Esophagus muscularis mucosa (tissue), 4 donors: ENCODE data around the gene TRIM5. TPM values are rescaled to one million over a fixed set of nuclear protein-coding genes. Genes with fewer than 3 reads are reported as not detected.

ENCODE experiments used
- DNase-seq: peaks from one replicate; pipeline ENCODE4 v3.0.0-alpha.2; 2017; ENCODE audit errors: extremely low spot score
- H3K27ac ChIP-seq, 4 donors: fragments of 200-600 bp; sonication (generic); replicated peaks in 1 of 4; 1 replicate in 3 of 4; 2 replicates in 1 of 4; pipeline ENCODE4 v1.5.1; 2016 to 2019; ENCODE audit warnings: mild to moderate bottlenecking in 1 of 4
- H3K27me3 ChIP-seq, 4 donors: fragments of 200-600 bp; sonication (generic); one replicate each; pipeline versions ENCODE4 v1.5.1 to v1.6.0; 2016 to 2019
- H3K36me3 ChIP-seq, 4 donors: fragments of 200-600 bp; sonication (generic); one replicate each; pipeline ENCODE4 v1.5.1; 2016 to 2019
- H3K4me1 ChIP-seq, 4 donors: fragments of 200-600 bp; sonication (generic); one replicate each; pipeline ENCODE4 v1.5.1; 2016 to 2019
- H3K4me3 ChIP-seq, 4 donors: fragments of 200-600 bp; sonication (generic); 1 replicate in 2 of 4; 2 replicates in 2 of 4; pipeline ENCODE4 v1.5.1; 2016 to 2019; ENCODE audit warnings: mild to moderate bottlenecking in 4 of 4, moderate library complexity in 1 of 4
- H3K9me3 ChIP-seq, 4 donors: fragments of 200-600 bp; sonication (generic); 1 replicate in 3 of 4; 2 replicates in 1 of 4; pipeline ENCODE4 v1.5.1; 2016 to 2019
- EP300 ChIP-seq: sonication (generic); formaldehyde crosslinking; IDR thresholded peaks from one replicate; pipeline ENCODE4 v1.6.1; 2017; ENCODE audit warnings: antibody characterized with exemption
- POLR2A ChIP-seq: fragments of 450-650 bp; IDR thresholded peaks from one replicate; pipeline ENCODE4 v1.6.1; 2017; ENCODE audit warnings: antibody characterized with exemption, moderate library complexity, mild to moderate bottlenecking, low read depth
- POLR2AphosphoS5 ChIP-seq, 2 donors: sonication (generic); formaldehyde crosslinking; IDR thresholded peaks; one replicate each; pipeline ENCODE4 v1.6.1; 2017; ENCODE audit warnings: antibody characterized with exemption in 2 of 2
- WGBS: methylation state at CpG from one replicate; pipeline ENCODE4 v1.1.5; 2018; 5-methylcytosine and 5-hydroxymethylcytosine counted together
- intact Hi-C: fragments of 100-400 bp; cut with DNase I; formaldehyde crosslinking; loops from one replicate; pipeline ENCODE4 v1.15.1; 2023
- total RNA-seq, 4 donors: library from RNA; depleted of rRNA; stranded (reverse); fragments of >200 nt; gene quantifications; one replicate each; pipeline versions ENCODE4 v1.1.0 to v1.2.1, GENCODE V29; 2016
- TF ChIP-seq, protein P1 (sequence below), 3 experiments: fragments of 200-600 bp in 2 of 3; fragments of 450-650 bp in 1 of 3; sonication (generic) in 2 of 3; IDR thresholded peaks; one replicate each; pipeline ENCODE4 v1.5.1; 2017 to 2019; ENCODE audit warnings: antibody characterized with exemption in 3 of 3, mild to moderate bottlenecking in 2 of 3, moderate library complexity in 1 of 3

Gene TRIM5
- total RNA-seq, 4 donors from 2014 or later, result 15.9 to 21.5 (median 16.6) TPM

DNA sequence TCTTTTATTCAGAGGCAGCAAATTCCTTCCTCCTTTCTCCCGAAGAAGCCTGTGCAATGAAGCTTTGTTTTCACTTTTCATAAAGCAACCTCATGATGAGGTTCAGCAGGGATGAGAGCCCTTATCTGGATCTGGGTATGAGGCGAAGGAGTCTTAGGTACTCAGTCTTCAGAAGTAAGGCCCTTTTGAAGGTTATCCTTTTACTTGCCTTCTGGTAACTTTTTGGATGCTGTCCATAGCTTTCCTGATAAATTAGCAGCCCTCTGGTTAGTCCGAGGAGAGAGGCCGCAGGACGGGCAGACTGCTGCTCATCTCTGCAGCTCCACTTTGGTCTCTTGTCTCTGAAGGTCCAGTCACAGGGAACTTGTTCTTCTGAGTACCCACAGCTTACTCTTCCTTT, 5.9 kb upstream of the TRIM5 start:
- peak; percentile 83 for DNase-seq
- no peak for TF ChIP-seq EP300
- TF ChIP-seq, protein P1, sequence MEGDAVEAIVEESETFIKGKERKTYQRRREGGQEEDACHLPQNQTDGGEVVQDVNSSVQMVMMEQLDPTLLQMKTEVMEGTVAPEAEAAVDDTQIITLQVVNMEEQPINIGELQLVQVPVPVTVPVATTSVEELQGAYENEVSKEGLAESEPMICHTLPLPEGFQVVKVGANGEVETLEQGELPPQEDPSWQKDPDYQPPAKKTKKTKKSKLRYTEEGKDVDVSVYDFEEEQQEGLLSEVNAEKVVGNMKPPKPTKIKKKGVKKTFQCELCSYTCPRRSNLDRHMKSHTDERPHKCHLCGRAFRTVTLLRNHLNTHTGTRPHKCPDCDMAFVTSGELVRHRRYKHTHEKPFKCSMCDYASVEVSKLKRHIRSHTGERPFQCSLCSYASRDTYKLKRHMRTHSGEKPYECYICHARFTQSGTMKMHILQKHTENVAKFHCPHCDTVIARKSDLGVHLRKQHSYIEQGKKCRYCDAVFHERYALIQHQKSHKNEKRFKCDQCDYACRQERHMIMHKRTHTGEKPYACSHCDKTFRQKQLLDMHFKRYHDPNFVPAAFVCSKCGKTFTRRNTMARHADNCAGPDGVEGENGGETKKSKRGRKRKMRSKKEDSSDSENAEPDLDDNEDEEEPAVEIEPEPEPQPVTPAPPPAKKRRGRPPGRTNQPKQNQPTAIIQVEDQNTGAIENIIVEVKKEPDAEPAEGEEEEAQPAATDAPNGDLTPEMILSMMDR (IDR thresholded peaks at IDR 0.05), result no peak
- no peak for TF ChIP-seq POLR2A
- TF ChIP-seq POLR2AphosphoS5 (IDR thresholded peaks at IDR 0.05), result peak in 1 of 2 donors; percentile 41
- intact Hi-C loops, result loop anchor here (5.0 kb wide), 1 partner anchor 88 kb away; no protein-coding TSS in a partner anchor
- no peaks in the 10 kb centered on the region for H3K9me3 ChIP-seq
- H3K27me3 ChIP-seq, result no peaks in the 10 kb centered on the region
- H3K27ac ChIP-seq, result peak overlapping the region; percentile 81 to 89 (median 85)
- no peaks in the 10 kb centered on the region for H3K36me3 ChIP-seq
- H3K4me3 ChIP-seq, result peak overlapping the region; percentile 47 to 61 (median 56)
- 19% methylated on average over 5 of the region's 5 CpGs for WGBS
- H3K4me1 ChIP-seq, result peaks cover 0 to 55% (median 42%) of the 10 kb centered on the region in 4 donors

DNA sequence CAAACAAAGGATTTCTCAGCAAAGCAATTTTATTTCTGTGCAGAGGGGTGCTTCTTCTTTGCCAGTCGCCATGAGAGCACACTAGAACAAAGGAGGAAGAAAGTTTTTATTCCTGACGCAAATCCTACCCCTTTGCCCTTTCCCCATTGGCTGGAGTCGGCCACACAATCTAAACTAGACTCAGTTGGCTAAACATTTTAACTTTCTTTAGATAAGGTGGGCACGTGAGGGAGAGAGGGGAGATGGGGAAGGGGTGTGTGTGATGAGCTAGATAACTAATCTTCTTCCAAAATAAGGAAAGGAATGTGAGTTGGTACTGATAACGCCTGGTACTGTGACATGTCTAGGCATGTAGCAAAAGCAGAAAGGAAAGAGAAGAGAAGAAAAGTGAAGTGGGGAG, 5.3 kb upstream of the TRIM5 start:
- no peaks in the 10 kb centered on the region for H3K9me3 ChIP-seq
- H3K4me1 ChIP-seq, result peaks cover 3 to 59% (median 44%) of the 10 kb centered on the region in 4 donors
- DNase-seq, result peak; percentile 26
- intact Hi-C loops, result loop anchor here (5.0 kb wide), 1 partner anchor 88 kb away; no protein-coding TSS in a partner anchor
- peak overlapping the region; percentile 81 to 89 (median 85) for H3K27ac ChIP-seq
- no peaks in the 10 kb centered on the region for H3K36me3 ChIP-seq
- 8% methylated on average over 5 of the region's 5 CpGs for WGBS
- no peak for TF ChIP-seq POLR2A
- TF ChIP-seq POLR2AphosphoS5 (IDR thresholded peaks at IDR 0.05), result no peak
- no peak for TF ChIP-seq EP300
- TF ChIP-seq, protein P1 (IDR thresholded peaks at IDR 0.05), result no peak
- H3K4me3 ChIP-seq, result peak overlapping the region; percentile 47 to 61 (median 56)
- no peaks in the 10 kb centered on the region for H3K27me3 ChIP-seq

DNA sequence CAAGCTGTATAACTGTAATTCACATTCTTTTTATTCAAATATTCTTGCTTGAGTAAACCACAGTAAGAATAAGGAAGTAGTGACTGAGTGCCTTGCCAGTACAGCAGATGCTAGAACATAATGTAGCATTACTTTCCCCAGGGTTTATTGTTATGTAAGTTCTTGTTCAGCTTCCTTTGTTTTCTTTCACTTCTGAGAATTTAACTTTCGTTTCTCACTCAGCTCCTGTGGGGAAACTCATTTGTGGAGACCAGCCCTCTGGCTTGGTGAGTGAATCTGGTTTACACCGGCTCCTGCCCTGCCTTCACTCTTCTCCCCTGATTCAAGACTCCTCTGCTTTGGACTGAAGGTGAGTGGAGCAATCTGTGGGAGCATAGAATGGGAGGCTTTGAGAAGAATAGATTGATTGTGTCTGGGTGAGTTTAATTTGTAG, 4.7 kb upstream of the TRIM5 start, which contains the start of gene TRIM22:
Gene TRIM22, plus strand, starts transcription at position 240 of the 433 bp plus-strand sequence. CDS start 6,443 bp downstream, outside the sequence.
- WGBS, result 3% methylated on average over 2 of the region's 2 CpGs
- peak; percentile 88 for DNase-seq
- no peaks in the 10 kb centered on the region for H3K36me3 ChIP-seq
- intact Hi-C loops, result loop anchor here (10.0 kb wide), 1 partner anchor 115 kb away; the partner anchor contains the start of gene OR52N2
- peaks cover 4 to 59% (median 43%) of the 10 kb centered on the region in 4 donors for H3K4me1 ChIP-seq
- H3K9me3 ChIP-seq, result no peaks in the 10 kb centered on the region
- H3K27me3 ChIP-seq, result no peaks in the 10 kb centered on the region
- TF ChIP-seq POLR2A, result no peak
- TF ChIP-seq, protein P1 (IDR thresholded peaks at IDR 0.05), result no peak
- TF ChIP-seq EP300, result no peak
- peak; percentile 40 to 56 for TF ChIP-seq POLR2AphosphoS5 (IDR thresholded peaks at IDR 0.05)
- peak within 1 kb of the TSS; percentile 81 to 89 (median 85) for H3K27ac ChIP-seq
- H3K4me3 ChIP-seq, result peak within 1 kb of the TSS; percentile 47 to 61 (median 56)

DNA sequence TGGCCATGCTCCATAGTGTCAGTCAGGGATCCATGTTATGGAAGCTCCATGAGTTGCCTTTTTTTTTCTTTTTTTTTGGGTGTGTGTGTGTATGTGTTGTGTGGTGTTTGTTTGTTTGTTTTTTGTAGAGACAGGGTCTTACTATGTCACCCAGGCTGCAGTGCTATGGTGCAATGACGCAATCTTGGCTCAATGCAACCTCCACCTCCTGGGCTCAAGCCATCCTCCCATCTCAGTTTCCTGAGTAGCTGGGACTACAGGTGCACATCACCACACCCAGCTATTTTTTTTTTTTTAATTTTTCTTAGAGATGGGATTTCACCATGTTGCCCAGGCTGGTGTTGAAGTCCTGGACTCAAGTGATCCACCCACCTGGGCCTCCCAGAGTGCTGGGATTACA, 3.6 kb upstream of the TRIM5 start:
- H3K4me1 ChIP-seq, result peaks cover 10 to 59% (median 48%) of the 10 kb centered on the region in 4 donors
- H3K27ac ChIP-seq, result peak overlapping the region; percentile 81 to 89 (median 85)
- no peaks in the 10 kb centered on the region for H3K27me3 ChIP-seq
- H3K36me3 ChIP-seq, result no peaks in the 10 kb centered on the region
- intact Hi-C loops, result loop anchor here (10.0 kb wide), 1 partner anchor 116 kb away; the partner anchor contains the start of gene OR52N2
- peak; percentile 42 for DNase-seq
- TF ChIP-seq EP300, result no peak
- no peak for TF ChIP-seq POLR2AphosphoS5 (IDR thresholded peaks at IDR 0.05)
- TF ChIP-seq, protein P1 (IDR thresholded peaks at IDR 0.05), result no peak
- TF ChIP-seq POLR2A, result no peak
- no peak overlapping the region for H3K4me3 ChIP-seq
- WGBS, result 100% methylated on average over 1 of the region's 1 CpG
- no peaks in the 10 kb centered on the region for H3K9me3 ChIP-seq
